ENCODE data around the gene BOK.

BOK gene

GRCh38 chr2:241553981-241554380 lies 4.6 kb upstream of the BOK start:
- no peak for DNase-seq (ENCODE audit: low read depth in 1 of 2, low spot score in 1 of 2)
- TF ChIP-seq JUND (IDR thresholded peaks at IDR 0.05; ENCODE audit: low read depth): no peak
- in situ Hi-C loops (cut with HindIII; ENCODE audit: low pct_unique_long_range_greater_than_20kb, low sequenced_read_pairs): no loop called here

GRCh38 chr2:241554610-241555322 lies 3.8 kb upstream of the BOK start:
- no peak for DNase-seq (ENCODE audit: low read depth in 1 of 2, low spot score in 1 of 2)
- no peak for TF ChIP-seq JUND (IDR thresholded peaks at IDR 0.05; ENCODE audit: low read depth)
- in situ Hi-C loops (cut with HindIII; ENCODE audit: low pct_unique_long_range_greater_than_20kb, low sequenced_read_pairs): no loop called here

DNA sequence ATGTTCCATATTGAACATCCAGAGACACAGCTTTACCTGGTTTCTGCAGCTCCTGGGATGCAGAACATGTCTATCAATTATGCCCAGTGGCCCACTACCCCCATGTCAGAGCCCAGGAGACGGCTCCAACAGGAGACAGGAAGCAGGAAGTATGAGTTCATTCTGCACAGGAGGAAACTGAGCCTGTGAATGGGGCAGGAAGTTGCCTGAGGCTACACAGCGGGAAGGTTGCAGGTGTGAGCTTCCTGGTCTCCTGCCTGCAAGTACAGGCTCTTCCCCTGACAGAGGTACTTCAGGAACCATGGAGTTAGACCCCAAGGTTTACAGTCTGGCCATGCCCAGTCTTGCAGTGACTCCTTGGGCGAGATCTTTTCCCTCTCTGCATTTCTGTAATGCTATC lies 2.8 kb upstream of the BOK start:
- DNase-seq (ENCODE audit: low read depth in 1 of 2, low spot score in 1 of 2): peak in 1 of 2 experiments; percentile 56
- in situ Hi-C loops (cut with HindIII; ENCODE audit: low pct_unique_long_range_greater_than_20kb, low sequenced_read_pairs): no loop called here
- no peak for TF ChIP-seq JUND (IDR thresholded peaks at IDR 0.05; ENCODE audit: low read depth)

DNA sequence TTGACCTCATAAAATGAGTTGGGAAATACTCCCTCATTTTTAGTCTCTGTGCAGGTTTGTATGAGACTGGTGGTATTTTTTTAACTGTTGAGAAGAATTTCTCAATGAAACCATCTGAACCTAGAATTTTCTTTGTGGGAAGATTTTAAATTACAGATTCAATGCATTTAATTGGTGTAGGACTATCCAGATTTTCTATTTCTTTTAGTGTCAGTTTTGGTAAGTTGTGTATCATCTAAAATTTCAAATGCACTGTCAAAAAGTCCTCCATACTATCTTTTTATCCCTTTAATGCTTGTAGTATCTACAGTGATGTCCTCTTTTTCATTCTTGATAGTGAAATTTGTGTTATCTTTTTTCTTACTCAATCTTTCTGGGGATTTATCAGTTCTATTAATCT lies 1.8 kb upstream of the BOK start:
- no peak for TF ChIP-seq JUND (IDR thresholded peaks at IDR 0.05; ENCODE audit: low read depth)
- in situ Hi-C loops (cut with HindIII; ENCODE audit: low pct_unique_long_range_greater_than_20kb, low sequenced_read_pairs): no loop called here
- no peak for DNase-seq (ENCODE audit: low read depth in 1 of 2, low spot score in 1 of 2)

- in situ Hi-C loops (cut with HindIII; ENCODE audit: low pct_unique_long_range_greater_than_20kb, low sequenced_read_pairs): no loop called here
- peak; percentile 49 to 64 for DNase-seq (ENCODE audit: low read depth in 1 of 2, low spot score in 1 of 2)
- no peak for TF ChIP-seq JUND (IDR thresholded peaks at IDR 0.05; ENCODE audit: low read depth)
These were observed 997 bp downstream of the BOK start for GRCh38 chr2:241559323-241560161.

GRCh38 chr2:241560162-241560882 lies 1.8 kb downstream of the BOK start:
- in situ Hi-C loops (cut with HindIII; ENCODE audit: low pct_unique_long_range_greater_than_20kb, low sequenced_read_pairs): no loop called here
- no peak for DNase-seq (ENCODE audit: low read depth in 1 of 2, low spot score in 1 of 2)
- TF ChIP-seq JUND (IDR thresholded peaks at IDR 0.05; ENCODE audit: low read depth): no peak

GRCh38 chr2:241560883-241561474 lies 2.4 kb downstream of the BOK start:
- in situ Hi-C loops (cut with HindIII; ENCODE audit: low pct_unique_long_range_greater_than_20kb, low sequenced_read_pairs): no loop called here
- no peak for TF ChIP-seq JUND (IDR thresholded peaks at IDR 0.05; ENCODE audit: low read depth)
- DNase-seq (ENCODE audit: low read depth in 1 of 2, low spot score in 1 of 2): no peak

- TF ChIP-seq JUND (IDR thresholded peaks at IDR 0.05; ENCODE audit: low read depth): no peak
- DNase-seq (ENCODE audit: low read depth in 1 of 2, low spot score in 1 of 2): peak; percentile 65 to 78
- in situ Hi-C loops (cut with HindIII; ENCODE audit: low pct_unique_long_range_greater_than_20kb, low sequenced_read_pairs): no loop called here
These were observed 3.3 kb downstream of the BOK start for GRCh38 chr2:241561832-241562231.

GRCh38 chr2:241562269-241562891 lies 3.8 kb downstream of the BOK start:
- no peak for TF ChIP-seq JUND (IDR thresholded peaks at IDR 0.05; ENCODE audit: low read depth)
- no peak for DNase-seq (ENCODE audit: low read depth in 1 of 2, low spot score in 1 of 2)
- in situ Hi-C loops (cut with HindIII; ENCODE audit: low pct_unique_long_range_greater_than_20kb, low sequenced_read_pairs): no loop called here

DNA sequence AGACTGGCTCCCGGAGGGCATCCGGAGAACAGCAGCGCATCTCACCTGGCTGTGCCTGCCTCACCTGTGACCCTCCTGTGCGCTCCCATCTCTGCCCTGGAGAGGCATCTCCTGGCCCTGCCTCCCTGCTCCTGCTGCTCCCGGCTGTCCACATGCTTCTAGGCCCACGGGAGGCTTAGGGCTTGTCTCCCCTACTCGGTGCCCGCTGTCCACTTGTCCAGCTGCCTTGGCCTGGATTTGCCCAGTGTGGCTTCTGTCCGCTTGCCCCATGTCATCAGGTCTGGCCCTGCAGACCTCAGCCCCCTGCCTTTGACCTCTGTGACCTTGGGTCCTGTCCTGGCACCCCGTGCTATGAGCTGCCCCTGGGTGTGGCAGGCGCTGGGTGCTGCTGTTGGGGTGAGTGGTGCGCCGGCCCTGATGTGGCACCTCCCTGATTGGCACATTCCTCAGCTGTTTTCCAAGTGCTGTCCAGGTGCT lies 4.5 kb downstream of the BOK start:
- TF ChIP-seq JUND (IDR thresholded peaks at IDR 0.05; ENCODE audit: low read depth): no peak
- in situ Hi-C loops (cut with HindIII; ENCODE audit: low pct_unique_long_range_greater_than_20kb, low sequenced_read_pairs): no loop called here

GRCh38 chr2:241563571-241563980 lies 5.0 kb downstream of the BOK start:
- in situ Hi-C loops (cut with HindIII; ENCODE audit: low pct_unique_long_range_greater_than_20kb, low sequenced_read_pairs): no loop called here

More for the DNA sequence above, 4.5 kb downstream of the BOK start:
- no peak for DNase-seq (ENCODE audit: low read depth in 1 of 2, low spot score in 1 of 2)

More at GRCh38 chr2:241563571-241563980, 5.0 kb downstream of the BOK start:
- TF ChIP-seq JUND (IDR thresholded peaks at IDR 0.05; ENCODE audit: low read depth): no peak
- DNase-seq (ENCODE audit: low read depth in 1 of 2, low spot score in 1 of 2): no peak

Data from T47D (cell line).